ENCODE measurements around the gene SUSD5. TPM values are rescaled to one million over a fixed set of nuclear protein-coding genes. Genes with fewer than 3 reads are reported as not detected.
"Not testable (repeated sequence)": the region's sequence is repeated elsewhere in the genome, so short reads cannot be mapped to it uniquely, and the experiment has no call there.

SUSD5 gene
- total RNA-seq, 4 donors from 2014 or later = 0.32 to 0.55 TPM; not detected in 2

DNA sequence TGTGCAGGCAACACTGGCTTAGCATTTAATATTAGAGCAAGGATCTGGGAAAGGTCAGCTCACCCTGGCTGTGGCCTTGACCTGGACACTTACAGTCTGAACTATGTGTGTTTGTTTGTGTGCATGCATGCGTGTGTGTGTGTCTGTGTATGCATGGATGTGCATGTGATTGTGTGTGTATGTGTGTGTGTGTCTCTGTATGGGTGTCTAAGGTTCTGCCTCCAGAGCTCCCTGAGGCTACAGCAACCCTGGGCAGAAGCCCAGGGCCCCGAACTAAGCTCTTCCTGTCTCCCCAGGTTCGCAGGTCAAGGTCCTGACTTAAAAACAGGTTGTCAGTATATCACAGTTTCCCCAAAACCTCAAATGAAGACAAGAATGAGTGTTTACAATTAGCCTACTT lies 51.3 kb downstream of the SUSD5 start:
- Histone ChIP-seq H3K4me3 (no peak overlapping the region), H3K9me3 (no peaks in the 10 kb centered on the region), H3K36me3 (no peaks in the 10 kb centered on the region), H3K27me3 (no peaks in the 10 kb centered on the region), H3K27ac (no peak overlapping the region), H3K4me1 (peaks cover 0 to 3% (median 0%) of the 10 kb centered on the region in 4 donors)
- no peak for DNase-seq
- in situ Hi-C loops (cut with MboI; ENCODE audit: low pct_ligation_motif_present in 1 of 4, low pct_unique_long_range_greater_than_20kb in 1 of 4, low sequenced_read_pairs in 3 of 4) (no loop called here), intact Hi-C loops (cut with DNase I; ENCODE audit: low total_unique reads) (no loop called here)
- 76% methylated on average over 3 of the region's 3 CpGs; no CpG with 5 or more reads in 1 of the 2 donors for WGBS, 2 donors (ENCODE audit: low coverage in 1 of 2)
- no peak for TF ChIP-seq EP300 (IDR thresholded peaks at IDR 0.05; ENCODE audit: low read depth)
- TF ChIP-seq, protein P1, sequence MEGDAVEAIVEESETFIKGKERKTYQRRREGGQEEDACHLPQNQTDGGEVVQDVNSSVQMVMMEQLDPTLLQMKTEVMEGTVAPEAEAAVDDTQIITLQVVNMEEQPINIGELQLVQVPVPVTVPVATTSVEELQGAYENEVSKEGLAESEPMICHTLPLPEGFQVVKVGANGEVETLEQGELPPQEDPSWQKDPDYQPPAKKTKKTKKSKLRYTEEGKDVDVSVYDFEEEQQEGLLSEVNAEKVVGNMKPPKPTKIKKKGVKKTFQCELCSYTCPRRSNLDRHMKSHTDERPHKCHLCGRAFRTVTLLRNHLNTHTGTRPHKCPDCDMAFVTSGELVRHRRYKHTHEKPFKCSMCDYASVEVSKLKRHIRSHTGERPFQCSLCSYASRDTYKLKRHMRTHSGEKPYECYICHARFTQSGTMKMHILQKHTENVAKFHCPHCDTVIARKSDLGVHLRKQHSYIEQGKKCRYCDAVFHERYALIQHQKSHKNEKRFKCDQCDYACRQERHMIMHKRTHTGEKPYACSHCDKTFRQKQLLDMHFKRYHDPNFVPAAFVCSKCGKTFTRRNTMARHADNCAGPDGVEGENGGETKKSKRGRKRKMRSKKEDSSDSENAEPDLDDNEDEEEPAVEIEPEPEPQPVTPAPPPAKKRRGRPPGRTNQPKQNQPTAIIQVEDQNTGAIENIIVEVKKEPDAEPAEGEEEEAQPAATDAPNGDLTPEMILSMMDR (IDR thresholded peaks at IDR 0.05) = no peak
- no peak for TF ChIP-seq POLR2A (IDR thresholded peaks at IDR 0.05)
- TF ChIP-seq POLR2AphosphoS5 (IDR thresholded peaks at IDR 0.05) = no peak

DNA sequence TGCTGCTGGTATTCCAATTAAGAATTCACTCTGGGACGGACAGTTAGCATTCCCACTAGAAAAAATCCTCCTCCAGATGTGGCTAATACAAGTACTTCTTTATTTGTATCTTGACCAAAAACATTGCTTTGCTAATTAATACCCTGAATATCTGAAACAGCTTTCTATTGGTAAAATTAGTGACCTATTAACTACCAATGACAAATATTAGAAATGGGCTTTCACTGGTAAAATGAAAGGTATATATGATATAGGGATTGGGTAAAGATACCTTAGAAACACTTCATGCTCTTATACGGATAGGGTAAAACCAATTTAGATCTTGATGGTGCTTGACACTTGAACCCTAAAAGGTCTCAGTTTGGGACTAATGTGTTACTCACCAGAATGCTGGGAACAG lies 52.5 kb downstream of the SUSD5 start:
- peaks cover 0 to 3% (median 0%) of the 10 kb centered on the region in 4 donors for H3K4me1 ChIP-seq
- H3K9me3 ChIP-seq = no peaks in the 10 kb centered on the region
- no peak for DNase-seq
- intact Hi-C loops (cut with DNase I; ENCODE audit: low total_unique reads) (no loop called here), in situ Hi-C loops (cut with MboI; ENCODE audit: low pct_ligation_motif_present in 1 of 4, low pct_unique_long_range_greater_than_20kb in 1 of 4, low sequenced_read_pairs in 3 of 4) (no loop called here)
- WGBS, 2 donors (ENCODE audit: low coverage in 1 of 2) = 58 to 88% methylated on average over 1 to 2 of the region's 2 CpGs
- H3K27me3 ChIP-seq = peaks cover 2% of the 10 kb centered on the region
- no peak overlapping the region for H3K4me3 ChIP-seq
- H3K36me3 ChIP-seq = no peaks in the 10 kb centered on the region
- H3K27ac ChIP-seq = no peak overlapping the region
- TF ChIP-seq, protein P1 (IDR thresholded peaks at IDR 0.05) = no peak
- TF ChIP-seq POLR2AphosphoS5 (IDR thresholded peaks at IDR 0.05) = no peak
- no peak for TF ChIP-seq POLR2A (IDR thresholded peaks at IDR 0.05)
- no peak for TF ChIP-seq EP300 (IDR thresholded peaks at IDR 0.05; ENCODE audit: low read depth)

DNA sequence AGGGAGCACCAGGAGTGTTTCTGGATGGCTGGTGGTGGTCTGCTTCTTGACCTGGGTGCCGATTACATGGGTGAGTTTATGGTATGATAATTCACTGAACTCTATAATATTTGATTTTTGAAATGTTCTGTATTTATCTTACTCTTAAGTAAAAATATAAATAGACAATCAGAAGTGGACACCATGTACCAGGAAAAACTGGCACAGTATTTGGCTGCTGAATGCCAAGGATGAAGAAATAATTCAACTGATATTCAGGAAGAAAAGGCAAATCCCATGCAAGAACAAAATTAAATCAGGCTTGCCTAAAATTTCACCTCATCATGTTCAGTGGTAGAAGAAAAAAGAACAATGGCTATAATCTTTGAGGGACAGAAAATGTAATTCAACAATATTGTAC lies 53.2 kb downstream of the SUSD5 start:
- DNase-seq = no peak
- H3K36me3 ChIP-seq = no peaks in the 10 kb centered on the region
- H3K27me3 ChIP-seq = peaks cover 9% of the 10 kb centered on the region
- no peak overlapping the region for H3K4me3 ChIP-seq
- in situ Hi-C loops (cut with MboI; ENCODE audit: low pct_ligation_motif_present in 1 of 4, low pct_unique_long_range_greater_than_20kb in 1 of 4, low sequenced_read_pairs in 3 of 4) (no loop called here), intact Hi-C loops (cut with DNase I; ENCODE audit: low total_unique reads) (no loop called here)
- WGBS, 2 donors (ENCODE audit: low coverage in 1 of 2) = 62 to 80% methylated on average over 1 of the region's 1 CpG
- peaks cover 0 to 3% (median 0%) of the 10 kb centered on the region in 4 donors for H3K4me1 ChIP-seq
- H3K9me3 ChIP-seq = no peaks in the 10 kb centered on the region
- no peak overlapping the region for H3K27ac ChIP-seq
- TF ChIP-seq POLR2A (IDR thresholded peaks at IDR 0.05) (no peak), POLR2AphosphoS5 (IDR thresholded peaks at IDR 0.05) (no peak), EP300 (IDR thresholded peaks at IDR 0.05; ENCODE audit: low read depth) (no peak)
- TF ChIP-seq, protein P1 (IDR thresholded peaks at IDR 0.05) = no peak

DNA sequence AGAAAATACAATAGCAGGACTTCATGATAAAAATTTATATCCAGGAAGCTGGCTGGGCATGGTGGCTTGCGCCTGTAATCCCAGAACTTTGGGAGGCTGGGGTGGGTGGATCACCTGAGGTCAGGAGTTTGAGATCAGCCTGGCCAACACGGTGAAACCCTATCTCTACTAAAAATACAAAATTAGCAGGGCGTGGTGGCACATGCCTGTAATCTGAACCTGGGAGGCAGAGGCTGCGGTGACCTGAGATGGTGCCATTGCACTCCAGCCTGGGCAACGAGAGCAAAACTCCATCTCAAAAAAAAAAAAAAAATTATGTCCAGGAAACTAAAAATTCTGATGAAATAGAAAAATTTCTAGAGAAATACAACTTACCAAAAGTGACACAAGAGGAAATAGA lies 56.0 kb downstream of the SUSD5 start:
- not testable (repeated sequence) for H3K9me3 ChIP-seq, H3K36me3 ChIP-seq

DNA sequence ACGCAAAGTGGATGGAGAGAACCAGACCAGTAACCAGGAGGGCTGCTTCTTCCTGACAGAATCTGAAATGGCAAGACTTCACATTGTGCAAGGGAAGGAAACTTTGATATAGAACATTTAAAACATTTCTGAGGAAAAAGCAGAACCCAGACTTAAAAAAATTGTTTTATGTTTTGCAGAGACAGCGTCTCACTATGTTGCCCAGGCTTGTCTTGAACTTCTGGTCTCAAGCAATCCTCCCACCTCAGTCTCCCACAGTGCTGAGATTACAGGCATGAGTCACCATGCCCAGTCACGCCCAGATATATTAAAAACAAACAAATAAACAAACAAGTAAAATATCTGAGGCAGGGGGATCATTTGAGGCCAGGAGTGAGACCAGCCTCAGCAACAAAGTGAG lies 58.6 kb downstream of the SUSD5 start:
- H3K4me1 ChIP-seq = peaks cover 0 to 3% (median 0%) of the 10 kb centered on the region in 4 donors
- H3K27ac ChIP-seq = no peak overlapping the region
- H3K36me3 ChIP-seq = no peaks in the 10 kb centered on the region
- H3K27me3 ChIP-seq = peaks cover 9% of the 10 kb centered on the region
- no peak overlapping the region for H3K4me3 ChIP-seq
- WGBS, 2 donors (ENCODE audit: low coverage in 1 of 2) = 68 to 77% methylated on average over 3 of the region's 3 CpGs
- in situ Hi-C loops (cut with MboI; ENCODE audit: low pct_ligation_motif_present in 1 of 4, low pct_unique_long_range_greater_than_20kb in 1 of 4, low sequenced_read_pairs in 3 of 4) (no loop called here), intact Hi-C loops (cut with DNase I; ENCODE audit: low total_unique reads) (no loop called here)
- no peak for DNase-seq
- H3K9me3 ChIP-seq = no peaks in the 10 kb centered on the region
- TF ChIP-seq POLR2AphosphoS5 (IDR thresholded peaks at IDR 0.05) (no peak), POLR2A (IDR thresholded peaks at IDR 0.05) (no peak), EP300 (IDR thresholded peaks at IDR 0.05; ENCODE audit: low read depth) (no peak)
- TF ChIP-seq, protein P1 (IDR thresholded peaks at IDR 0.05) = no peak

More for the DNA sequence above, 56.0 kb downstream of the SUSD5 start:
- DNase-seq; intact Hi-C loops (cut with DNase I; ENCODE audit: low total_unique reads); H3K4me1 ChIP-seq; H3K27ac ChIP-seq; in situ Hi-C loops (cut with MboI; ENCODE audit: low pct_ligation_motif_present in 1 of 4, low pct_unique_long_range_greater_than_20kb in 1 of 4, low sequenced_read_pairs in 3 of 4); H3K27me3 ChIP-seq; H3K4me3 ChIP-seq: not testable (repeated sequence)
- 64 to 80% methylated on average over 3 to 5 of the region's 5 CpGs for WGBS, 2 donors (ENCODE audit: low coverage in 1 of 2)
